HepG2 (cell line): ENCODE results near the gene GPC6. TPM values are rescaled to one million over a fixed set of nuclear protein-coding genes. Genes with fewer than 3 reads are reported as not detected.

ENCODE experiments used
- ATAC-seq: fragments of 200-7000 bp; cut with Tn5 transposase; 3 replicates; pipeline ENCODE4 v1.9.1; 2020; ENCODE audit warnings: mild to moderate bottlenecking, moderate library complexity
- BruUV-seq: library from RNA; stranded (reverse); fragments of 400-500 nt; replicated peaks from 2 replicates; lab custom pipeline; 2021; lab: Mats Ljungman, UMichigan
- CTCF ChIA-PET: fragments of 300-600 bp; formaldehyde crosslinking; extraction: SDS; loops from one replicate; lab custom pipeline; 2021; ENCODE audit warnings: low total read pairs, inconsistent platforms, low intra/inter-chr PET ratio; lab: Yijun Ruan, JAX
- POLR2A ChIA-PET: fragments of 350-600 bp; sonication (Branson Sonifier 250); formaldehyde crosslinking; loops from one replicate; lab custom pipeline; 2020; ENCODE audit warnings: antibody characterized with exemption, inconsistent platforms; lab: Yijun Ruan, JAX
- DNase-seq: peaks from one replicate; pipeline ENCODE4 v3.0.0-alpha.2; 2015; ENCODE audit warnings: low spot score
- FAIRE-seq: peaks from 3 replicates; lab custom pipeline; 2011; peaks lifted over from hg19 to GRCh38; lab: Jason Lieb, UNC
- H2AFZ ChIP-seq: one replicate; pipeline ENCODE4 v1.6.1; 2011; ENCODE audit warnings: low read length, inconsistent platforms
- H3K27ac ChIP-seq: fragments of 300-600 bp; 3 replicates; pipeline ENCODE4 v1.8.0; 2011; ENCODE audit warnings: mixed run types, mild to moderate bottlenecking, mixed read lengths, low read length, inconsistent platforms; ENCODE audit not compliant: insufficient read depth; ENCODE audit errors: extremely low read length
- H3K27me3 ChIP-seq, 2 experiments: fragments of 200-600 bp in 1 of 2; 2 replicates in 1 of 2; 3 replicates in 1 of 2; pipeline versions ENCODE4 v1.6.0 to v1.8.0; 2011; ENCODE audit warnings: low read length in 2 of 2, mild to moderate bottlenecking in 2 of 2, moderate library complexity in 2 of 2, inconsistent platforms in 1 of 2; ENCODE audit not compliant: insufficient read depth in 2 of 2, control insufficient read depth in 1 of 2
- H3K36me3 ChIP-seq, 2 experiments: fragments of 200-600 bp in 1 of 2; replicated peaks in 1 of 2; 2 replicates in 1 of 2; 3 replicates in 1 of 2; pipeline versions ENCODE4 v1.5.1 to v1.8.0; 2011; ENCODE audit warnings: low read length in 2 of 2, inconsistent platforms in 1 of 2; ENCODE audit not compliant: insufficient read depth in 2 of 2, control insufficient read depth in 1 of 2
- H3K4me1 ChIP-seq: 2 replicates; pipeline ENCODE4 v1.5.1; 2012; ENCODE audit warnings: low read length, inconsistent platforms; ENCODE audit not compliant: insufficient read depth
- H3K4me2 ChIP-seq: 2 replicates; pipeline ENCODE4 v1.6.0; 2011; ENCODE audit warnings: low read depth, low read length, inconsistent platforms
- H3K4me3 ChIP-seq, 3 experiments: fragments of 200-600 bp in 1 of 3; sonication (generic), shearing (Covaris generic) in 1 of 3; replicated peaks in 1 of 3; 2 replicates each; pipeline ENCODE4 v1.5.1; 2011 to 2016; ENCODE audit warnings: low read length in 3 of 3, inconsistent platforms in 2 of 3, low read depth in 2 of 3, mild to moderate bottlenecking in 2 of 3, control low read depth in 1 of 3, mixed read lengths in 1 of 3; ENCODE audit not compliant: insufficient read depth in 1 of 3
- H3K79me2 ChIP-seq: one replicate; pipeline ENCODE4 v1.6.1; 2011; ENCODE audit warnings: low read length, inconsistent platforms; ENCODE audit not compliant: insufficient read depth
- H3K9ac ChIP-seq: 2 replicates; pipeline ENCODE4 v1.6.0; 2011; ENCODE audit warnings: mild to moderate bottlenecking, low read depth, low read length, inconsistent platforms; ENCODE audit not compliant: insufficient read depth
- H3K9me3 ChIP-seq: 2 replicates; pipeline ENCODE4 v1.5.1; 2012; ENCODE audit warnings: mild to moderate bottlenecking, low read length
- H4K20me1 ChIP-seq: 2 replicates; pipeline ENCODE4 v1.6.0; 2011; ENCODE audit warnings: inconsistent platforms, mild to moderate bottlenecking, low read length, moderate library complexity; ENCODE audit not compliant: insufficient read depth
- HNF4A ChIP-seq: sonication (generic); formaldehyde crosslinking; IDR thresholded peaks from 2 replicates; pipeline ENCODE4 v1.4.0; 2020; ENCODE audit warnings: missing genetic modification reagents
- IRX3 ChIP-seq: sonication (generic); formaldehyde crosslinking; IDR thresholded peaks from 2 replicates; pipeline ENCODE4 v1.8.1; 2023; ENCODE audit warnings: mild to moderate bottlenecking, low read depth, missing genetic modification reagents, borderline replicate concordance
- KLF15 ChIP-seq: sonication (generic); formaldehyde crosslinking; IDR thresholded peaks from 2 replicates; pipeline ENCODE4 v1.8.1; 2023; ENCODE audit warnings: borderline replicate concordance, mild to moderate bottlenecking, inconsistent platforms, missing genetic modification reagents, mixed read lengths
- MIER3 ChIP-seq: IDR thresholded peaks from 2 replicates; pipeline ENCODE4 v1.6.1; 2016; ENCODE audit warnings: missing compliant biosample characterization, borderline replicate concordance
- MYC ChIP-seq: sonication (generic); formaldehyde crosslinking; IDR thresholded peaks from 2 replicates; pipeline ENCODE4 v1.9.0; 2021; ENCODE audit warnings: missing genetic modification reagents, borderline replicate concordance
- PLRG1 ChIP-seq: fragments of 450-650 bp; conservative IDR thresholded peaks from 2 replicates; pipeline ENCODE4 v1.6.1; 2016
- RXRA ChIP-seq: sonication (generic); formaldehyde crosslinking; IDR thresholded peaks from 2 replicates; pipeline ENCODE4 v1.5.1; 2020; ENCODE audit warnings: missing genetic modification reagents
- TBP ChIP-seq: sonication (generic); formaldehyde crosslinking; IDR thresholded peaks from 2 replicates; pipeline ENCODE4 v1.5.0; 2020; ENCODE audit warnings: missing genetic modification reagents
- U2AF1 ChIP-seq: fragments of 200-400 bp; formaldehyde crosslinking; optimal IDR thresholded peaks from 2 replicates; pipeline ENCODE3; 2017; ENCODE audit warnings: mild to moderate bottlenecking, low read depth, low read length
- ZBTB7B ChIP-seq: sonication (generic); formaldehyde crosslinking; IDR thresholded peaks from 2 replicates; pipeline ENCODE4 v1.4.0; 2020; ENCODE audit warnings: missing genetic modification reagents
- ZIK1 ChIP-seq: sonication (generic); formaldehyde crosslinking; IDR thresholded peaks from 2 replicates; pipeline ENCODE4 v1.5.0; 2020; ENCODE audit warnings: mild to moderate bottlenecking, low read depth, missing genetic modification reagents, borderline replicate concordance
- ZNF256 ChIP-seq: sonication (generic); formaldehyde crosslinking; conservative IDR thresholded peaks from 2 replicates; pipeline ENCODE4 v1.4.0; 2020; ENCODE audit warnings: missing genetic modification reagents
- ZNF274 ChIP-seq: sonication (generic); formaldehyde crosslinking; IDR thresholded peaks from 2 replicates; pipeline ENCODE4 v1.5.1; 2020; ENCODE audit warnings: mild to moderate bottlenecking, missing genetic modification reagents
- ZNF549 ChIP-seq: sonication (generic); formaldehyde crosslinking; IDR thresholded peaks from 2 replicates; pipeline ENCODE4 v1.5.0; 2020; ENCODE audit warnings: missing genetic modification reagents
- WGBS: methylation state at CpG from one replicate; pipeline ENCODE4 v1.1.6; 2017; ENCODE audit warnings: low lambda C conversion rate; 5-methylcytosine and 5-hydroxymethylcytosine counted together
- in situ Hi-C: cut with HindIII; loops from 2 replicates; pipeline ENCODE4 v1.10.0; 2017; ENCODE audit warnings: low pct_unique_long_range_greater_than_20kb; ENCODE audit not compliant: extremely low pct_ligation_motif_present
- intact Hi-C: fragments of 100-400 bp; cut with micrococcal nuclease; formaldehyde crosslinking; loops from one replicate; pipeline ENCODE4 v1.10.0; 2022; ENCODE audit not compliant: unreplicated experiment
- polyA plus RNA-seq, 8 experiments: library from polyadenylated mRNA; depleted of rRNA in 3 of 8; stranded (reverse) in 7 of 8; unstranded in 1 of 8; fragments of >200 nt; fragmentation: Illumina TruSeq in 4 of 8; extraction: Trizol in 4 of 8; gene quantifications; 2 replicates each; pipeline versions ENCODE4 v1.2.1 to v1.2.3, GENCODE V29; 2011 to 2016; ENCODE audit warnings: low read depth in 4 of 8, missing spikeins in 1 of 8, mixed read lengths in 1 of 8; ENCODE audit not compliant: insufficient read depth in 1 of 8
- total RNA-seq, 5 experiments: library from RNA; depleted of rRNA; stranded (reverse); fragments of >200 nt; fragmentation: Illumina TruSeq; extraction: Trizol; gene quantifications; 2 replicates each; pipeline ENCODE4 v1.2.3, GENCODE V29; 2016; ENCODE audit warnings: low read depth in 1 of 5
- TF ChIP-seq, protein P1 (sequence below): sonication (generic); formaldehyde crosslinking; IDR thresholded peaks from 2 replicates; pipeline ENCODE4 v1.8.0; 2022; ENCODE audit warnings: mild to moderate bottlenecking, missing genetic modification reagents; ENCODE audit not compliant: insufficient replicate concordance
- TF ChIP-seq, protein P2 (sequence below): sonication (generic); formaldehyde crosslinking; IDR thresholded peaks from 2 replicates; pipeline ENCODE4 v1.5.1; 2020; ENCODE audit warnings: missing genetic modification reagents, mild to moderate bottlenecking, borderline replicate concordance
- TF ChIP-seq, protein P3 (sequence below): sonication (generic); formaldehyde crosslinking; IDR thresholded peaks from 2 replicates; pipeline ENCODE4 v1.4.0; 2020; ENCODE audit warnings: missing genetic modification reagents, borderline replicate concordance

The GPC6 gene
- total and polyA plus RNA-seq, 2 of the 13 experiments (the other 11 are each of a cell fraction or from before 2014, with no cell fraction given), result 24.5 to 33.9 TPM

DNA sequence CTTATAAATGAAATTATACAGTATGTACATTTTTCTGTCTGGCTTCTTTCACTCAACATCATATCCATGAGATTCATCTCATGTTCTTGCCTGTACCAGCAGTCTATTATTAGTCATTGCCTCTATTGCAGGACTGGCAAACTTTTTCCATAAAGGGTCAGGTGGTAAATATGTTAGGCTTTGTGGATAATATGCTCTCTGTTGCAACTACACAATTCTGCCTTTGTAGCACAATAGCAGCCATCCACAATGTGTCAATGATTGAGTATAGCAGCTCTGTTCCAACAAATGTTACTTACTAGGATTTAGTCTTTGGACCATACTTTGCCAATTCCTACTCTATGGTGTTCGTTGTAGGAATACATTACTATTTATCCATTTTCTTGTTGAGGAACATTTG is 948.5 kb downstream of the GPC6 start (continued):
- peak; percentile 22; the same call in 1 of the 2 replicates for TF ChIP-seq HNF4A
- TF ChIP-seq RXRA, result no peak
- TF ChIP-seq, protein P1, sequence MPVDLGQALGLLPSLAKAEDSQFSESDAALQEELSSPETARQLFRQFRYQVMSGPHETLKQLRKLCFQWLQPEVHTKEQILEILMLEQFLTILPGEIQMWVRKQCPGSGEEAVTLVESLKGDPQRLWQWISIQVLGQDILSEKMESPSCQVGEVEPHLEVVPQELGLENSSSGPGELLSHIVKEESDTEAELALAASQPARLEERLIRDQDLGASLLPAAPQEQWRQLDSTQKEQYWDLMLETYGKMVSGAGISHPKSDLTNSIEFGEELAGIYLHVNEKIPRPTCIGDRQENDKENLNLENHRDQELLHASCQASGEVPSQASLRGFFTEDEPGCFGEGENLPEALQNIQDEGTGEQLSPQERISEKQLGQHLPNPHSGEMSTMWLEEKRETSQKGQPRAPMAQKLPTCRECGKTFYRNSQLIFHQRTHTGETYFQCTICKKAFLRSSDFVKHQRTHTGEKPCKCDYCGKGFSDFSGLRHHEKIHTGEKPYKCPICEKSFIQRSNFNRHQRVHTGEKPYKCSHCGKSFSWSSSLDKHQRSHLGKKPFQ (CRISPR knock-in tag), result no peak
- TF ChIP-seq, protein P2, sequence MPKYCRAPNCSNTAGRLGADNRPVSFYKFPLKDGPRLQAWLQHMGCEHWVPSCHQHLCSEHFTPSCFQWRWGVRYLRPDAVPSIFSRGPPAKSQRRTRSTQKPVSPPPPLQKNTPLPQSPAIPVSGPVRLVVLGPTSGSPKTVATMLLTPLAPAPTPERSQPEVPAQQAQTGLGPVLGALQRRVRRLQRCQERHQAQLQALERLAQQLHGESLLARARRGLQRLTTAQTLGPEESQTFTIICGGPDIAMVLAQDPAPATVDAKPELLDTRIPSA (CRISPR knock-in tag), result no peak

DNA sequence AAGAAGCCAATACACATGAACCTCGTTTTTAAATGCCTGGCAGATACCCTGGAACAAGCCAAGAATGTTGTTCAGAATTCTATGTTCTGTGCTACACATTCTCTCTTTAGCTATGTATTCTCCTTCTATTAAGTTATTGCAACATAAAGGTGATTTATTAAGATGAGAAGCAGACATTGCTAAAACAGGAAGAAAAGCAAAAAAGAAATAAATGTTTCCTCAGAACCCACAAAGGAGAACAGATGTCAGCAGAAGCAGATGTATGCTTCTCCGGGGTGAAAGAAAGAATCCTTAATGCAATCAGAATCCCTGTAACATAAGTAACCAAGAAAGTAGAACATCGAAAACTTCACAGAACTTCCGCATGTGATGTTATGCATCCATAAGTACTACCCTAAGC is 950.0 kb downstream of the GPC6 start:
- in situ Hi-C loops, result loop anchor here (25.0 kb wide), 1 partner anchor 939 kb away; the partner anchor contains the start of gene GPC6
- Histone ChIP-seq H3K36me3 (no peaks in the 10 kb centered on the region), H3K79me2 (no peaks in the 10 kb centered on the region), H3K27ac (no peak overlapping the region), H3K9ac (no peak overlapping the region), H3K4me2 (no peak overlapping the region), H2AFZ (no peak overlapping the region), H4K20me1 (no peaks in the 10 kb centered on the region), H3K9me3 (no peaks in the 10 kb centered on the region), H3K4me3 (no peak overlapping the region), H3K4me1 (peaks cover 32% of the 10 kb centered on the region), H3K27me3 (no peaks in the 10 kb centered on the region)
- DNase-seq, result no peak
- no peak for ATAC-seq
- WGBS, result 84% methylated on average over 4 of the region's 4 CpGs
- CTCF ChIA-PET, result no interaction called here
- BruUV-seq, result no TSS peak
- intact Hi-C loops, result loop anchor here (5.0 kb wide), 1 partner anchor 209 kb away; no protein-coding TSS in a partner anchor
- POLR2A ChIA-PET, result no interaction called here
- no peak for FAIRE-seq
- no peak for TF ChIP-seq KLF15 (CRISPR knock-in tag)
- TF ChIP-seq ZNF256 (CRISPR knock-in tag), result no peak
- no peak for TF ChIP-seq MIER3 (CRISPR knock-in tag)
- TF ChIP-seq ZBTB7B (CRISPR knock-in tag), result no peak
- no peak for TF ChIP-seq PLRG1
- TF ChIP-seq ZNF549, result no peak
- TF ChIP-seq ZIK1 (CRISPR knock-in tag), result no peak
- TF ChIP-seq U2AF1, result no peak
- TF ChIP-seq TBP, result no peak
- TF ChIP-seq, protein P3, sequence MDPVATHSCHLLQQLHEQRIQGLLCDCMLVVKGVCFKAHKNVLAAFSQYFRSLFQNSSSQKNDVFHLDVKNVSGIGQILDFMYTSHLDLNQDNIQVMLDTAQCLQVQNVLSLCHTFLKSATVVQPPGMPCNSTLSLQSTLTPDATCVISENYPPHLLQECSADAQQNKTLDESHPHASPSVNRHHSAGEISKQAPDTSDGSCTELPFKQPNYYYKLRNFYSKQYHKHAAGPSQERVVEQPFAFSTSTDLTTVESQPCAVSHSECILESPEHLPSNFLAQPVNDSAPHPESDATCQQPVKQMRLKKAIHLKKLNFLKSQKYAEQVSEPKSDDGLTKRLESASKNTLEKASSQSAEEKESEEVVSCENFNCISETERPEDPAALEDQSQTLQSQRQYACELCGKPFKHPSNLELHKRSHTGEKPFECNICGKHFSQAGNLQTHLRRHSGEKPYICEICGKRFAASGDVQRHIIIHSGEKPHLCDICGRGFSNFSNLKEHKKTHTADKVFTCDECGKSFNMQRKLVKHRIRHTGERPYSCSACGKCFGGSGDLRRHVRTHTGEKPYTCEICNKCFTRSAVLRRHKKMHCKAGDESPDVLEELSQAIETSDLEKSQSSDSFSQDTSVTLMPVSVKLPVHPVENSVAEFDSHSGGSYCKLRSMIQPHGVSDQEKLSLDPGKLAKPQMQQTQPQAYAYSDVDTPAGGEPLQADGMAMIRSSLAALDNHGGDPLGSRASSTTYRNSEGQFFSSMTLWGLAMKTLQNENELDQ (CRISPR knock-in tag), result no peak
- no peak for TF ChIP-seq IRX3
- TF ChIP-seq MYC (CRISPR knock-in tag), result no peak
- TF ChIP-seq ZNF274, result no peak
